ENCODE results near the gene TTC32.
"Not testable (repeated sequence)": the region's sequence is repeated elsewhere in the genome, so short reads cannot be mapped to it uniquely, and the experiment has no call there.

The TTC32 gene

GRCh38 chr2:19929226-19929625, 27.4 kb upstream of the TTC32 start:
- Histone ChIP-seq H3K27me3 (no peaks in the 10 kb centered on the region), H3K36me3 (no peaks in the 10 kb centered on the region), H3K9me3 (peaks cover 18% of the 10 kb centered on the region), H3K27ac (no peak overlapping the region), H3K4me1 (ENCODE audit: control insufficient read depth in 1 of 2, insufficient read depth in 1 of 2, low read depth in 1 of 2, low read length in 1 of 2) (no peaks in the 10 kb centered on the region), H3K4me3 (ENCODE audit: low read depth in 1 of 2, low read length in 1 of 2) (no peak overlapping the region)
- no peak for TF ChIP-seq CTCF (IDR thresholded peaks at IDR 0.05)

GRCh38 chr2:19927816-19928215, 26.0 kb upstream of the TTC32 start:
- H3K27me3 ChIP-seq; H3K4me1 ChIP-seq (ENCODE audit: control insufficient read depth in 1 of 2, insufficient read depth in 1 of 2, low read depth in 1 of 2, low read length in 1 of 2); H3K36me3 ChIP-seq; H3K4me3 ChIP-seq (ENCODE audit: low read depth in 1 of 2, low read length in 1 of 2); H3K27ac ChIP-seq: not testable (repeated sequence)
- H3K9me3 ChIP-seq: peaks cover 18% of the 10 kb centered on the region

DNA sequence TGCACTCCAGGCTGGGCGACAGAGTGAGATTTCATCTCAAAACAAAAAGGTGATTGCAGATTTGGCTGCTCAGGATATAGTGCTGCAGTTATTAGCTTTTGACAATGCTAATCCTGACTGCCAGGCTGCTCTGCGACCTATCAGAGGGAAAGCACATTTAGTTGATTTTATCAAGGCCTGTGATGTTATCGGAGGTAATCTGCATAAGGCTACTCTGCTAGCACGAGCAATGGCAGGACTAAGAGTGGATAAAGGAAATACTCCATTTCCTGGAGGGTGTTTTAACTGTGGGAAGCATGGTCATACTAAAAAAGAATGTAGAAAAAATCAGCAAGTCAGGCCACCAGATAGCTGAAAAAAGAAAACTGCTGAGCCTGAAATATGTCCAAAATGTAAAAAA, 22.7 kb upstream of the TTC32 start:
- not testable (repeated sequence) for H3K4me1 ChIP-seq (ENCODE audit: control insufficient read depth in 1 of 2, insufficient read depth in 1 of 2, low read depth in 1 of 2, low read length in 1 of 2); H3K36me3 ChIP-seq; H3K4me3 ChIP-seq (ENCODE audit: low read depth in 1 of 2, low read length in 1 of 2); H3K27me3 ChIP-seq; H3K27ac ChIP-seq
- peaks cover 16% of the 10 kb centered on the region for H3K9me3 ChIP-seq

- not testable (repeated sequence) for H3K27me3 ChIP-seq; H3K4me3 ChIP-seq (ENCODE audit: low read depth in 1 of 2, low read length in 1 of 2); H3K27ac ChIP-seq; H3K36me3 ChIP-seq; H3K9me3 ChIP-seq; H3K4me1 ChIP-seq (ENCODE audit: control insufficient read depth in 1 of 2, insufficient read depth in 1 of 2, low read depth in 1 of 2, low read length in 1 of 2)
Measured at GRCh38 chr2:19922188-19922587, 20.4 kb upstream of the TTC32 start.

- no peaks in the 10 kb centered on the region for H3K9me3 ChIP-seq
- TF ChIP-seq CTCF (IDR thresholded peaks at IDR 0.05): no peak
- H3K27ac ChIP-seq: no peak overlapping the region
- no peaks in the 10 kb centered on the region for H3K4me1 ChIP-seq (ENCODE audit: control insufficient read depth in 1 of 2, insufficient read depth in 1 of 2, low read depth in 1 of 2, low read length in 1 of 2)
- no peaks in the 10 kb centered on the region for H3K36me3 ChIP-seq
- H3K4me3 ChIP-seq (ENCODE audit: low read depth in 1 of 2, low read length in 1 of 2): no peak overlapping the region
- H3K27me3 ChIP-seq: no peaks in the 10 kb centered on the region
Measured at GRCh38 chr2:19916385-19916950, 14.7 kb upstream of the TTC32 start.

DNA sequence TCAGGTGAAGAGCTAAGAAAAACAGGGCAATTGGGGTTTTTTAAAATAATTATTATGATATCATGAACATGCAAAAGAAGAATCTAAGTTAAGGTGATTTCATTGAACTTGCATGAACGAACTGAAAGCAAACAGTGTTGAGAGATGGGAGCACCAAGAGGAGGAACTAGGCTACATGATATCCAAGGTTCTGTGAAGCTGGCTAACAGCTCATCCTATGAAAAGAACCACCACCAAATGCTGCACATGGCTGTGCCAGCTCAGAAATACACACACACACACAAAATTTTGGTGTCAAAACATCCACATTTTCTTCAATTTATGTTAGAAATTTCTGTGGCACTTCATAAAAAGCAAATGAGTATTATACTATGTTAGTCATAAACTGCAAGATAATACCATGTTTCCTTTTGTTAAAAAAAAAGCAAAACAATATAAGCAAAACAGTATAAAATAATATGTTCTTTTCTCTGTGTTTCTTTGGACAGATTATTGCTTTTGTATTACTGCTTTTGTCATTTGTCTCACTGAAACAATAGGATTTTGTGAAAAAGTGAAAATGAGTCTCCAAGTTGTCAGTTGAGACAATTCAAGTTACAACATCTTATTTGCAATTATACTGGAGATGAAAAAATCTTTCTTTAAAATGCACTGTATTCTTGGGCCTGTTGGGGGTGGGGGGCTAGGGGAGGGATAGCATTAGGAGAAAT, 12.6 kb upstream of the TTC32 start:
- TF ChIP-seq CTCF (IDR thresholded peaks at IDR 0.05): no peak

GRCh38 chr2:19911808-19912509, 10.2 kb upstream of the TTC32 start:
- TF ChIP-seq CTCF (IDR thresholded peaks at IDR 0.05): no peak
- Histone ChIP-seq H3K4me1 (ENCODE audit: control insufficient read depth in 1 of 2, insufficient read depth in 1 of 2, low read depth in 1 of 2, low read length in 1 of 2) (no peaks in the 10 kb centered on the region), H3K4me3 (ENCODE audit: low read depth in 1 of 2, low read length in 1 of 2) (no peak overlapping the region), H3K36me3 (no peaks in the 10 kb centered on the region), H3K9me3 (no peaks in the 10 kb centered on the region), H3K27ac (no peak overlapping the region), H3K27me3 (peaks cover 19% of the 10 kb centered on the region)

More for the DNA sequence above, 12.6 kb upstream of the TTC32 start:
- Histone ChIP-seq H3K36me3 (no peaks in the 10 kb centered on the region), H3K9me3 (no peaks in the 10 kb centered on the region), H3K4me1 (ENCODE audit: control insufficient read depth in 1 of 2, insufficient read depth in 1 of 2, low read depth in 1 of 2, low read length in 1 of 2) (no peaks in the 10 kb centered on the region), H3K27me3 (no peaks in the 10 kb centered on the region), H3K27ac (no peak overlapping the region), H3K4me3 (ENCODE audit: low read depth in 1 of 2, low read length in 1 of 2) (no peak overlapping the region)
